Hematopoietic multipotent progenitor cell treated with erythropoietin and hydrocortisone succinate and interleukin-3 and kit ligand, for 6 days (in vitro differentiated cells): ENCODE measurements around the gene PDCD1.

Experiments
- DNase-seq: peaks from one replicate; pipeline ENCODE4 v3.0.0-alpha.2; 2015

PDCD1 gene

DNA sequence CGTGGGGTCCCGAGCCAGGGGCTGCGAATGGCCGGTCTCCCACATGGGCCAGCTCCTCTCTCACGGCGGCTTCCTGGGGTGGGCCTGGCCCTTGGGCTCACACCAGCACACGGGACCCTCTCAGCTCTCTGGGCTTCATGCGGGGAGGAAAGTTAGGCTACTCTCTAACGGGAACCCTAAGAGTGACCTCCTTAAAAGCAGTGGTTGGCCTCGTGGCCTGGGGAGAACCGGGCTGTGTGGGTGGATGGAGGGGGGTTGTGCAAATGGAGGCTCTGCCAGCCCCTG is 36.7 kb upstream of the PDCD1 start:
- DNase-seq: no peak

DNA sequence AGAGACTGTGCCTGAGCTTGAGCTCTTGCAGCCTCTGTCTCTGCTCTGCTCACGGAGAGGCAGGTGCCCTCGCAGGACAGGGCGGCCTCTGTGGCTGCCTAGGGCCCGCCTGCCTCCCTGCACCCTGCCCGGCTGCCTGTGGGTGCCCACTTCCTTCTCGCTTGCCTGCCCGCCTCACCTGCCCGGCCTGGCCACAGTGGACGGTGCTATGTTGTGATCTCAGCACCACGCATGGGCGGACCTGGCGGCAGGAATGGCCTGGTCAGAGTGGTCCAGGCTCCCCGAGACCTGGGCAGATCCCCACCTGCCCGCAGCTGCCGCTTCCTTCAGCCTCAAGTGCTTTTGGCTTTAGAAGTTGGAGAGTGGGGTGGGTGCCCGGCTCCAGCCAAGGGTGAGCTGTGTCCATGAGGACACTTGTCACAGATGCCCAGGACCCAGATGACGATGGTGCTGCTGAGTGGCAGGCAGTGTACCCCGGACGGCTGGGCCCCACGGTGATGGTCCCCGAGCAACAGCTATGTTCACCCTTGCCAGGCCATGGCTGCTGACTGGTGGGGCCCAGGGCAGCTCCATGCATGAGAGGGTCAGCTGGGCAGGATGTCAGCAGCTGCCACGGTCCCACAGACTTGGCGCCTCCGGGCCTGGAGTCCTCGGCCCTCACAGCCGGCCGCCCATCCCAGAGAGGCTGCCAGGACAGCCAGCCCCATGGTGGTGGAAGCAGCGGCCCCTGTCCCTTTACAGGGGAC is 36.2 kb upstream of the PDCD1 start:
- no peak for DNase-seq

DNA sequence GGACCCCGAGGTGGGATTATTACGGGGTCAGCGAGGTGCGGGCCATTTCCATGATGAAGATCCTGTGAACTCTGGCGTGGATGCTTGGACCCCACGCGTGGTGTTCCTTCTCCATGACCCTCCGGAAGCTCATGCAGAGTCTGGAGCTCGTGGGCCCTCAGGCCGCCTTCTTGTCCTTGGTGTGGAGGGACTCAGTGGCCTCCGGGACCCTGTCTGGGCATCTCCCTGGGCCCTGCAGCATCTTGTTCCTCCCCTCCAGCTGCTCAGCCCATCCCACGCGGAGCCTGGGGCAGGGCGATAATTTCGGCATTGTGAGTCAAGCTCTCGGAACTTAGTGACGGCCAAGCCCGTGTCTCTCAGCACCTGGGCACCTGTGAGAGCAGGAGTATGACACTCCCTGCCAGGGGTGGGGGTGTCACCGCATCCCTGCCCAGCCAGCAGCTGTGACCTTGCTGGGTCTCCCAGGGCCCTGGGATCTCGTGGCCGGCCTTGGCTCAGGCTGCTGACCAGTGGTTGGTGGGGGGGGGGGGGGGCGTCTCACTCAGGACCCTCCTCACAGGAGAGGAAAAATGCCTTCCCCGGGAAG is 35.5 kb upstream of the PDCD1 start:
- DNase-seq: no peak

DNA sequence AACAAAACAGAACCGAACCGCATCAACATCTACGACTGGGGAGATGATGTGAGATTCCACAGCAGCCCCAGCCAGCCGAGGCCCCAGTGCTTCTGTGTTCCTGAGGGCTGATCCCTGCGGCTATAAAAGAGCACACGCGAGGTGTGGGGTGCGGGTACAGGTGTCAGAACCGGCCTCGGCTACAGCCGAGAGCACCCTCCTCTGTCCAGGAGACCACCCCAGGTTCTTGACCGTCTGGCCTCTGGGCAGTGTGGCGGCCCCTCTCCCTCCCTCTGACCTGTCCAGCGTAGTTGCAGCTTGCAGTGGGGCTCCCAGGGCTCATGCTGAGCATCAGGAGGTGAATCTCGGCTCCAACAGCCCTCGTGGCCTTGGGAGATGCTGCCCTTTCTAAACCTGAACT is 34.6 kb upstream of the PDCD1 start:
- DNase-seq: no peak

DNA sequence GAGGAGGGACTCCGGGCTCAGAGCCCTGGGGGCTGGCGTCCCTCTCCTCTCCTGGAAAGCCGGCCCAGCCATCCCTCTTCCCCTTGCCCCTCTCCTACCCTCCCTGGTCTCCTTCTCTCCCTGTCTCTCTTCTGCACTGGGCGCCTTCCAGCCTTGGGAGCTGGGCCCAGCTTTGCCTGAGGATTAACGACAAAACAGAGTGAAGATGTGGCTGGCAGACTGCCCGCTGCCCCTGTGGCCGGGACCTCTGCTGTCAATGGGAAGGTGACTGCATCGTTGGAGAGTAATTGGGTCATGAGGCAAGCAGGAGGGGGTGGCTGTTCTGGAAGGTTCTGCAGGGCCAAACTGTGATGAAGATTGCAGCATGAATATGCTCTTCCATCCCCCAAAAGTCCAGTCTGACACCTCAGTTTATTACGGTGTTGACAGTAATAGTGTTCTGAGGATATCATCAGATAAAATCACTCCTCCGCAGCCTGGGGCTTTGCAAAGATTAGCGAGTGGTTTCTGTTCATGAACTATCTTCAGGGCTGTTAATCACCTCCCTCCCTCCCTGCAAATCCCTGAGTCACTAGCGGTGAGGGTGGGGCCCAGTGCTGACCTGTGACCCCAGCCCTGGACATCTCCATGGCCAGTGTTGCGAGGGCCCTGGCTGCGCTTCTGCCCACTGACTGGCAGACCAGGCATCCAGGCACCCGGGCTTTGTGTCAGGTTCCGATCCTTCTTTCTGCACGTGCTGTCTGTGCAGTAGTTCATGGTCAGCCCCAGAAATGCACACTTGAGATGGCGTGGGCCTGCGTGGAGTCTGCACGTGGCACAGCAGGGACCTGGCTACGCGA is 33.8 kb upstream of the PDCD1 start:
- peak; percentile 53 for DNase-seq

DNA sequence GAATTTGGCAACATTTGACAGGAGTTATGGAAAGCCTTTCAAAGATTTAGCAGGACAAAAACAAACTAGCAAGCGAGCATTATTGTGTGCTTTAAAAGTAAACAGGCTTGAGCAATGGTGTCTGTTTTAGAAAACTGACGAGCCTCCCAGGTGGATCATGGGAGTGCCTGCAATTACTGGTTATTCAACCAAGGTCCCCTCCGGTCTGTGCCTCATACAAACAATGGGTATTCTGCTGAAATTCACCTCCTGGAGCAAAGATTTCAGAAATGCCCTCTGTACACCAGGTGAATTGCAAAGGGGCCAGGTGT is 33.2 kb upstream of the PDCD1 start:
- DNase-seq: no peak

DNA sequence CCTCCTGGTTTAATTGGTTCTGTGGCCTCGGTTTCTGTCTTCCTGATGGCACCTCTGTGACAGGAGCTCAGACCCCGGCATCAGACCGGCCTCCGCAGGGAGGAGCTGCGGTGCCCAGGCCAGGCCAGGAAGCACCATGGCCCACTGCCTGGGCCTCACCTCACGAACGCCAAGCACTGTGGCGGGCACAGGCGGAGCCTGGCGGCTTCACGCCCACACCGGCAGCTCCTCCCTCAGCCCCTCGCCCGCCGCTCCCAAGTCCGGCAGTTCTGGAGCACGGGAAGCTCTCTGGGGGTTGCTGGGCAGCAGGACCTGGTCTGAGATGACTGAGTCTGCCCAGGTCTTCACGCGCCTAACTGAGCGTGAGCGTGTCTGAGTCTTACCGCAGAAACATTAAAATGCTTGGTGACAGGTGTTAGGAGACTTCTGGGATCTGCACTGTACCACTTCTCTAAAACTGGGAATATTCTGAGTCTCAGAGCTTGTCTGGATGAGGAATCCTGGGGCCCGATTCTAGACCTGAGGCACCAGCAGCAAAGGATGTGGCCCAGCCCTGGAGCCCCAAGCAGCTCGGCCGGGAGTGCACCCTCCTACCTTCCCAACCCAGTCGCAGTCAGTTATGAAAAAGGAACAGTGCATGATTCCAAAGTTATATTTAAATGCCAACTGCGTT is 32.8 kb upstream of the PDCD1 start:
- DNase-seq: no peak

DNA sequence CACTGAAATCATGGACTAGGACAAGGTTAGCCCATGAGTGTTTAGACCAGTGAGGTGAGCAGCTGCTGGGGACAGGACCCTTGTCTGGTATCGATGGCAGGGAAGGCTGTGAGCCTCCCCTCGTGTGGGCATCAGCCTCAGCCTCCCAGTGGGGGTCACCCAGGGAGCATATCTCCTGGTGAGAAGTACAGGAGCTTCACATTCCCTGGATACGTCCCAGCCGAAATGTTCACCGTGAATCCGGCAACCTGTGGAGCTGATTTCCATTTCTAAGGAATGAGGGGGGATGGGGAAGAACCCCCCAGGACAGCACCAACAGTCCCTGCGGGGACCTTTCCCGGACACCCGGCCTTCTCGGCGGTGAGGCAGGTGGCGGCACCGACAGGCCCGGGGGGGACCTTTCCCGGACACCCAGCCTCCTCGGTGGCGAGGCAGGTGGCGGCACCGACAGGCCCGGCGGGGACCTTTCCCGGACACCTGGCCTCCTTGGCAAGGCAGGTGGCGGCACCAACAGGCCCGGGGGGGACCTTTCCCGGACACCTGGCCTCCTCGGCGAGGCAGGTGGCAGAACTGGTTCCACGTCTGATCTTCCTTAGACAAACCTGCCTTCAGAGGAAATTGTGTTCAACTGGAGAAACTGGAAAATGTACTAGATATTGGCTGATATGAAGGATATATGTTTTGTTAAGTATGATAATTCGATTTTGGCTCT is 32.0 kb upstream of the PDCD1 start:
- no peak for DNase-seq

DNA sequence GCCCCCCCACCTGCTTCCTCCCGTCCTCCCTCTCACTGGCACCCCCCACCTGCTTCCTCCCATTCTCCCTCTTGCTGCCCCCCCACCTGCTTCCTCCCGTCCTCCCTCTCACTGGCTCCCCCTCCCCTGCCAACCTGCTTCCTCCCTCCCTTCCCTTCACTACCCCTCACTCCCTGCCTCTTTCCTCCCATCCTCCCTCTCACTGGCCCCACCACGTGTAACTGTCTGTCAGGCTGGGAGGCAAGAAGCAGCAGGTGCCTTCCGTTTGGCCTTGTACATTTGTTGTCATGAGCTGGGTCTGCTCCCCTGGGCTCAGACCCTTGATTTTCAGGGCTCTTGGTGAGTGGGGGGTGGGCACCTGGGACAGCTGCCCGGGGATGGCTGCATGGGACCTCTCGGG is 29.9 kb upstream of the PDCD1 start:
- DNase-seq: no peak

DNA sequence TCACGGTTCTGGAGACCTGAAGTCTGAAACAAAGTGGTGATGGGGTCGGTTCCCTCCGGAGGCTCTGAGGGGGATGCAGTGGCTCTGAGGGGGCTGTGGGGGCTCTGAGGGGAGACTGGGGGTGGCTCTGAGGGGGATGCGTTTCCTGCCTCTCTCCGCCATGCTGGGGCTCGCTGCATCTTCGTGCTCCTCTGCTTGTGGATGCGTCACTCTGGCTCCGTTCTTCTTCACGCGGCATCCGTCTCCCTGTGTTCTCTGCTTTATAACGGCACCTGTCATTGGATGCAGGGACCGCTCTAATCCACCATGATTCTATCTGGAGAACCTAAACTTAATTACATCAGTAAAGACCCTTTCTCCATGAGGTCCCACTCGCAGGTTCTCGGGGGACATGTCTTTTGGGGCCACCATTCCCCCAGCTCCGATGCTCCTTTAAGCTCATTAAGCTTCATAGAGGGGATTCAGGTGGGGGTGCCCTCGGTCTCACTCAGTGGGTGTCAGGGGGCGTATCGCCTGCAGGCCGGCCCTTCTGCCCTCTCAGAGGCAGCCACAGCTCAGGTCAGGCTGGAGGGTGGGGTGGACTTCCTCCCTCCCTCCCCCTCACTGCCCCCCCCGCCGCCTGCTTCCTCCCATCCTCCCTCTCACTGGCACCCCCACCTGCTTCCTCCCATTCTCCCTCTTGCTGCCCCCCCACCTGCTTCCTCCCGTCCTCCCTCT is 29.3 kb upstream of the PDCD1 start:
- no peak for DNase-seq

DNA sequence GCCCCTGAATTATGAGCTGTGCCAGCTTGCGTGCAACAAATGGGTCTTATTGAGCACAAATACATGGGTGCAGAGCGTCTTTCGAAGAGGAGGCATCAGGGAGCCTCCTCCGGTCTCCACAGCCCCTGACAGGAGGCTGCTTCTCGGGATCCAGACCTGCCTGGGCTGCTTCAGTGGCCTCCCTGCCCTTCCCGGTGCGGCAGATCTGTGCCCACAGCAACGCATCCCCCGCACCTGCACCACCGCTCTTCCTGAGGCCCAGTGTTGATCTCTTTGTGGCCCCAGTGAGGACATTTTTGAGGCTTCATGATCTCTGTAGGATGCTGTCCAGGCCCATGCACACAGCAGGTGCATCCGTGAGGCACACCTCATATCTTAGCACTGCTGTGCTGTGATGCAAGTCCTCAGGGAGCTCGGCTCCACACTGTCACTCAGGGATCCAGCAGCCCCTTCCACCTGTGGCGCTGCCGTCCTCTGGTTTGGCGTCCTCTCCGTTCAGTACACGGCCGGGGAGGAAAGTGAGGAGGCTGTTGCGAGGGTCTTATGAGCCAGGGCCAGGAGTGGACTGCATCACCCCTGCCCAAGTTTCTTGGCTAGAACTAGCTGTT is 28.2 kb upstream of the PDCD1 start:
- DNase-seq: no peak

DNA sequence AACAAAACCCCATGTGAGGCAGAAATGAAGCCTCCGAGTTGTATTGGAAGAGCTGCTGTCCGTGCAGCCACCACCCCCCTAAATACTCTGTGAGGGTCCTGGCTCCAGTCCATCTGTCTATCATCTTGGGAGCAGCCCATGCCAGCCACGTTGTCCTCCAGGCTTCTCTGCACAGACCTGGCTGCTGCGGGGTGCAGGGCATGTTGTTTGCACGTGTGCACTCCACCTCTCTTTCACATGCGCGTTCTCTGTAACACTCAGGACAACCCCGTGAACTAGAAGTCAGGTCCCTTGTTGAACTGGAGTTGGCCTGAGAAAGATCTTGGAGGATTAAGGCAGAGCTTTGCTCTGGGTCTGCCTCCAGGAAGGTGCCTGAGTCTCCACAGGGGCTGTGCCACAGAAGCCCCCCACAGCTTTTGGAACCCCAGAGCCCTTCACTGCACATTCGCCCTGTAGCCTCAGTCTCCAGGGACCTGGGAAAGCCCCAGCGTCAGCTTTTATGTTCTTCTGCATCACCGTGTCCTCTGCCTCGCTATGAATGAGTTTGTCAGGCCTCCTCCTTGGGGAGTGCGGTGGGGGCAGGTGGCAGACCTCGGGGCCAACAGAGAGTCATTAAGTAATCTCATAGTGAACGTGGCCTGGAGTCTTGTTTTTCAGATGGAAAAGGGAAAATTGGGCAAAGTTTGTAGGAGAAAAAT is 27.4 kb upstream of the PDCD1 start:
- no peak for DNase-seq

DNA sequence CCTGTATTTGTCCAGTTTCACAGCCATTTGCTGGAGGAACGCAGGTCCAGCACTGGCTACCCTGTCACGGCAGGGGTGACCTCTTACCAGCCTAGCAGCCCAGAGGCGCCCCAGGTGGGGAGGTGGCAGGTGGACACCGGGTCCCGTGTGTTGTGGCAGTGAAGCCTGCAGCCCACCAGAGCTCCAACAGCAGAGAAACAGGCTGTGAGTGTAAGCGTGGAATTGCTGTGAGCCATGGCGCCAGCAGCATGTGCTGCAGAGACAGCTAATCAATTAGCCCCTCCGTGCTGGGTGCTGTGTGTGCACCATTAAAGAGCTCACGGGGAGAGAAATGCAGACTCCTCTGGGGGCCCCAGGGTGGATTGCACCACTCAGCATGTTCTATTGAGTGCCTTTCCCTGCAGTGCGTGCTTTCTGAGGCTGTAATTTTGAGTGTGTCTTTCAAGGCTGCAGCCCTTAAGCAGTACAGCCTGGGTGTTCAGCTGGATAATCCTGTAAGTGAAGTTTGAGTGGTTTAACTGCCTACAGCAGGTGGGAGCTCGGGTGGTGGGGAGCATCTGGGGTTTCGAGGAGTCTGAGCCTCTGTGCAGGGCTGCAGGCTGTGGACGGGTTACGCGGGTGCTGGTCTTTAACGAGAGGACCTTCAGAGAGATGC is 26.7 kb upstream of the PDCD1 start:
- no peak for DNase-seq

DNA sequence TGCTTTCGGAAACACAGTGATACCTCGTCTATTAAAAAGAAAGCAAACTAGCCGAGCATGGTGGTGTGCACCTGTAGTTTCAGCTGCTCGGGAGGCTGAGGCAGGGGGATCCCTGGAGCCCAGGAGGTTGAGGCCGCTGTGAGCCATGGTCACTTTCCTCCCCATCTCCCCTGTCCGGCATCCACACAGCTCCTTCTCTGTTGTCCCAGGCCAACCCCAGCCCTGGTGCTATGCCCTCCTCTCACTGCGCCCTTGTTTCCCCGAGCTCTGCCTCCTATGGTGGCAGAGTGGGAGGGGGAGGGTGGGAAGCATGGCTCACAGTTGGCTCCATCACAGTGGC is 26.2 kb upstream of the PDCD1 start:
- no peak for DNase-seq

DNA sequence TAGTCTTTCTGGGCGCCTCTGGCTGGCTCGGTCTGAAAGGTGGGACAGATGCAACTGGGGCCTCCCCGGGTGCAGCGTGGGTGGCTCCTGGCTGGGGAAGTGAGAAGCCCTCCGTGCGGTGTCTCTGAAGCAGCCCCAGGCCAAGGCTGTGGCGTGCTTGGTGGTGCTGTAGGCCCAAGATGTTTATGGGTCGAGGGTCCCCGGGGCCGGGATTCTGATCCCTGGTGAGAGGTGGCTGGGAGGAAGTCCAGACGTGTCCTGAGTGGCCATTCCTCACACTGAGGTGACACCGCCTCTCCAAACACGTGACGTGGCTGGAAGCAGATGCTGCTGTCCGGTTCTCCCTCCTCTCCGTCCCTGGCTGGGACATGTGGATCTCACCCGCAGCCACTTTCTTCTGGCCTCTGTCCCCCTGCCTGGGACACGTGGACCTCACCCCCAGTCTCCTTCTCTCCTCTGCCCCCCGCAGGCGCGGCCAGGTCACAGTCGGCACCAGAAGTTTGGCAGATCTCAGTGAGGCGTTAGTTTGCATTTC is 23.5 kb upstream of the PDCD1 start:
- peak; percentile 64 for DNase-seq

DNA sequence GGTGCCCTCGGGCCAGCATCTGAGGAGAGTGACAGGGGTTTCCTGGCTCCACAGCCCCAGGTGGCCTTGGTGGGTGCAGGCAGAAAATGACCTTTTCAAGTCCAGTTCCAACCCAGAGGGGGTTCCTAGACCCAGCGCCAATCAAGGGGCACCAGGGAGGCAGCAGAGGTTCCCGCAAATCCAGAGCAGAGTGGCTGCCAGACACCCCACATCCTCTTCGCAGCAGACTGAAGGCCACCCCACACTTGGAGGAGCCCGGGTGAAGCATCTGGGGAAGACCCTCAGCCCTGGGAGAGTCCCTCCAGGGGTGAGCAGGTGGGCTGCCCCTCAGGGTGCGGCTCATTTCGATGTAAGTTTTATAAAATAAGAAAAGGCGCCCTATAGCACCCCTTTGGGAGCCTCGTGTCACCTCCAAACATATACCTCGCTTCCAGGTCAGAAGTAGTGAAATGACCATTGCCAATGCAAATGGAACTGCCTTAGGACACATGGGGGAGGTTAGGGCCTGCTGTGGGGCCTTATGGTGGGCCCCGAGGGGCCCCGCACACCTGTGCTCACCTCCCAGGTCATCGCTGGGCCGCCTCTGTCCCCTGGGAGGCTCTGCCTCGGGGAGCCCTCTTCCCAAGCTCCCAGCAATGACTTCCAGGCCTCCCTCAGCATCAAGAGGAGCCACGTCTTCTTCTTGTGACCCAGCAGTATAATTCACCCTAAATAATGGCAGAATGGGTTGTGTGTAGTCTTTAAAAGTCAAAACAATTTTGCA is 21.8 kb upstream of the PDCD1 start:
- DNase-seq: no peak

DNA sequence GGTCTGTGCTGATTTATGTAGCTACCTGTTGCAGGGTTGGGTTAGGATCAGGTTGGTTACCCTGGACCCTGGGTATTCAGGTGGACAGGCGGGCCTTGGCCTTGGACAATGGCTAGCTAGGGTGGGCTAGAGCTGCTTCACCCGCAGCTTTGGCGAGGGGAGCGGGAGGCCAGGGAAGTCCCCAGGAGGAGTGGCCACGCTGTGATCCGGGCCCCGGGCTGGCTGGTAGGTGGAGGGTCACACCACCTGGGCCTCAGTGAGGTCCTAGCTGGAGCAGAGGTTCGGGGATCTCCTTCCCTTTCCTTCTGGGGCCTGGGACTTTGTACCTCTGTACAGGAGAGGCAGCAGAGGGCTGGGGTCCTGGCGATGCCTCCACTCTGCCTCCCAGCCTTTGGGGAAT is 20.6 kb upstream of the PDCD1 start:
- DNase-seq: no peak

DNA sequence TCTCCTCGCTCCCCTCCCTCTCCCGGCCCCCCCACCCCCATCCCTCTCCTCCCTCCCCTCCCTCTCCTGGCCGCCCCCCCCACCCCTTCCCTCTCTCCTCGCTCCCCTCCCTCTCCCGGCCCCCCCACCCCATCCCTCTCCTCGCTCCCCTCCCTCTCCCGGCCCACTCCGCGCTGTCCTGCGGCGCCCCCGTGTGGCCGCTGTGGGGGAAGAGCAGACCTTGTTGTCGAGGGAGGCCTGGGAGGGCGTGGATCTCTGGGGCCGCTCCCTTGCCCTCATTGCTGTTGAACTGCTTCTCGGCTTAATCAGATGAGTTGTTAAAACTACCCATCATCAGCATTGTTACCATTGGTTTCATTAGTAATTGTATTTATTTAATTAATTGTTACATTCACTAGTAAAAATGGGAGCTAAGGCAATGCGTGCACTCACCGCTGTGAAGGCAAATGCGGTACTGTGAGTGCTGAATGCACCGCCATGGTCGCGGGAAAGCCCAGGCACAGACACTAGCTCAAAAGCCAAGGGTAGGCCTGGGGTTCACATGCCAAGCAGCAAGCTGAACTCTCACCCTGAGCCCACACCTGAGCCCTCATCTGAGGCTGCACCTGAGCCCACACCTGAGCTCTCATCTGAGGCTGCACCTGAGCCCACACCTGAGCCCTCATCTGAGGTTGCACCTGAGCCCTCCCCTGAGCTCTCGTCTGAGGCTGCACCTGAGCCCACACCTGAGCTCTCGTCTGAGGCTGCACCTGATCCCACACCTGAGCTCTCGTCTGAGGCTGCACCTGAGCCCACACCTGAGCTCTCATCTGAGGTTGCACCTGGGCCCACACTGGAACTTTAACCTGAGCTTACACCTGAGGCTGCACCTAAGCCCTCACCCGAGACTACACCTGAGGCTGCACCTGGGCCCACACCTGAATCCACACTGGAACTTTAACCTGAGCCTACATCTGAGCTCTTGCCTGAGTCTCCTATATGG is 19.6 kb upstream of the PDCD1 start:
- DNase-seq: peak; percentile 88

DNA sequence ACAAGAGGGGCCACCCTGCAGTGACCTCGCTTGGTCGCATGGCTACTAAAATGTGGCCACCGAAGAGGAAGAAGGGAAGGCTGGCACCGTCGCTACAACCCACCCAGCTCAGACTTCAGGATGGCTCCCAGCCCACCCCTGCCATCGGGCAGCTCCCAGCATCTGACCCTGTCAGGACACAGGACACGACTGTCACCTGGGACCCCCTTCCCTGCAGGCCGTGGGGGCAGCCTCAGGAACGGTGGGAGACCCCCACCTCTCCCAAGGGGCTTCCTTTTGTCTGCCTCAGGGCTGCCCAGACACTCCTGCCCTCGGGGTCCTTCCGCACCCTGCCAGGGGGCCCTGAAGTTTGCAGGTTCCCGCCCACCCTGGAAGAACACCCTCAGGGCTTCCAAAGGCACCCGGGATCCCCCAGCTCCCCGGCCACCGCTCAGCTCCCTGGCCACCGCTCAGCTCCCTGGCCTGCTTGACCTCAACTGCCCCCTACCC is 18.5 kb upstream of the PDCD1 start:
- DNase-seq: no peak
